NCI-H1436 (cell line): Measurements from ENCODE around the gene ZBTB8B.

Source experiments
- DNase-seq: peaks from one replicate; lab custom pipeline; 2025; lab: John Stamatoyannopoulos, UW

ZBTB8B gene

GRCh38 chr1:32508761-32509160 lies 43.9 kb downstream of the ZBTB8B start:
- DNase-seq = no peak

DNA sequence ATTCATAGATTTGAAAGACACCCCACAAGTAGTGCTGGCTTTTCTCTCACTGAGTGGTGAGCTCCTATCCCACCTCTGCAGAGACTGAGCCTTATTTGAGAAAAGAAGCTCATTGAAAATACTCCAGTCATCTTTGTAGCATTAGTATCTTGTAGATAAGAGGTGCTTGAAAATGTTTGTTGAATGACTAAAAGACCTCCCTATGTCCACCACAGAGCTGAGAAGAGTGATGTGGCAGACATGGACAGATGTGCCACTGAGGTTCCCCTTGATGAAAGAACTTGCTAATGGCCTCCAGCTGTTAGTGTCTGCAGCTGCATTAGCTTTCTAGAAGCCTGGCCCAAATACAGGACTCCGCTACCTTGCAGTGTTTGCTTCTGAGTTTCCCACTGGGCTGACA lies 45.1 kb downstream of the ZBTB8B start:
- DNase-seq = no peak
